Neural cell (in vitro differentiated cells): ENCODE data around the gene COX11.

Experiments used
- CTCF ChIP-seq: fragments of 450-650 bp; IDR thresholded peaks from 2 replicates; pipeline ENCODE4 v1.5.1; 2014; ENCODE audit warnings: antibody characterized with exemption, mild to moderate bottlenecking, moderate library complexity; ENCODE audit not compliant: poor library complexity, severe bottlenecking
- EP300 ChIP-seq: fragments of 450-650 bp; conservative IDR thresholded peaks from 2 replicates; pipeline ENCODE4 v1.6.1; 2014; ENCODE audit warnings: antibody characterized with exemption, mild to moderate bottlenecking, moderate library complexity; ENCODE audit not compliant: poor library complexity, severe bottlenecking
- POLR2AphosphoS5 ChIP-seq: IDR thresholded peaks from 2 replicates; pipeline ENCODE4 v1.6.1; 2012

GRCh38 chr17:54972406-54973138 is 4.1 kb upstream of the COX11 start:
- TF ChIP-seq CTCF (no peak), EP300 (no peak), POLR2AphosphoS5 (no peak)
